ENCODE results near the gene CAST. TPM values are rescaled to one million over a fixed set of nuclear protein-coding genes. Genes with fewer than 3 reads are reported as not detected.
"Not testable (repeated sequence)": the region's sequence is repeated elsewhere in the genome, so short reads cannot be mapped to it uniquely, and the experiment has no call there.

CAST gene
- total RNA-seq, 2 donors from 2014 or later, result 33.5 to 36.2 TPM

GRCh38 chr5:96743805-96744204 lies 81.6 kb downstream of the CAST start:
- no peaks in the 10 kb centered on the region for H3K9me3 ChIP-seq (ENCODE audit: control insufficient read depth, low read length)
- Mint-ChIP-seq H3K27me3 (ENCODE audit: insufficient read depth) (no peaks in the 10 kb centered on the region), H3K4me3 (no peak overlapping the region), H3K4me1 (no peaks in the 10 kb centered on the region), H3K9me3 (no peaks in the 10 kb centered on the region), H3K36me3 (ENCODE audit: low read depth) (peaks cover 17% of the 10 kb centered on the region), H3K27ac (no peak overlapping the region)
- TF ChIP-seq CTCF (conservative IDR thresholded peaks at IDR 0.05), result no peak
- H3K27me3 ChIP-seq (ENCODE audit: control insufficient read depth, insufficient read depth, low read length, poor library complexity, severe bottlenecking), result no peaks in the 10 kb centered on the region
- H3K27ac ChIP-seq (ENCODE audit: low read depth, low read length), result no peak overlapping the region
- no peak overlapping the region for H3K4me3 ChIP-seq (ENCODE audit: low read length)
- DNase-seq, result no peak
- H3K36me3 ChIP-seq (ENCODE audit: control insufficient read depth, insufficient read depth, low read length), result peaks cover 4% of the 10 kb centered on the region
- 86% methylated on average over 3 of the region's 4 CpGs; no CpG with 5 or more reads in 1 of the 2 experiments for WGBS, 2 experiments (ENCODE audit: insufficient coverage in 1 of 2, insufficient read length in 1 of 2)
- no peak overlapping the region for H3K9ac ChIP-seq (ENCODE audit: extremely low read depth, low read length, poor library complexity, severe bottlenecking)
- H3K4me1 ChIP-seq (ENCODE audit: control insufficient read depth, insufficient read depth, low read length), result peaks cover 3% of the 10 kb centered on the region

- not testable (repeated sequence) for DNase-seq; H3K27ac Mint-ChIP-seq; H3K27me3 Mint-ChIP-seq (ENCODE audit: insufficient read depth); H3K4me3 Mint-ChIP-seq; H3K4me1 Mint-ChIP-seq; H3K36me3 ChIP-seq (ENCODE audit: control insufficient read depth, insufficient read depth, low read length); H3K4me3 ChIP-seq (ENCODE audit: low read length); H3K9ac ChIP-seq (ENCODE audit: extremely low read depth, low read length, poor library complexity, severe bottlenecking); H3K9me3 ChIP-seq (ENCODE audit: control insufficient read depth, low read length); H3K4me1 ChIP-seq (ENCODE audit: control insufficient read depth, insufficient read depth, low read length); H3K27ac ChIP-seq (ENCODE audit: low read depth, low read length); H3K9me3 Mint-ChIP-seq; H3K27me3 ChIP-seq (ENCODE audit: control insufficient read depth, insufficient read depth, low read length, poor library complexity, severe bottlenecking)
- WGBS, 2 experiments (ENCODE audit: insufficient coverage in 1 of 2, insufficient read length in 1 of 2), result 94 to 95% methylated on average over 2 to 5 of the region's 5 CpGs
- H3K36me3 Mint-ChIP-seq (ENCODE audit: low read depth), result peaks cover 17% of the 10 kb centered on the region
Observed at GRCh38 chr5:96744218-96744617, 82.0 kb downstream of the CAST start.

GRCh38 chr5:96745025-96745424 lies 82.8 kb downstream of the CAST start:
- Histone ChIP-seq H3K27ac (ENCODE audit: low read depth, low read length) (no peak overlapping the region), H3K9me3 (ENCODE audit: control insufficient read depth, low read length) (no peaks in the 10 kb centered on the region), H3K9ac (ENCODE audit: extremely low read depth, low read length, poor library complexity, severe bottlenecking) (no peak overlapping the region), H3K4me3 (ENCODE audit: low read length) (no peak overlapping the region), H3K4me1 (ENCODE audit: control insufficient read depth, insufficient read depth, low read length) (peaks cover 3% of the 10 kb centered on the region), H3K27me3 (ENCODE audit: control insufficient read depth, insufficient read depth, low read length, poor library complexity, severe bottlenecking) (no peaks in the 10 kb centered on the region), H3K36me3 (ENCODE audit: control insufficient read depth, insufficient read depth, low read length) (no peaks in the 10 kb centered on the region)
- H3K27ac Mint-ChIP-seq, result no peak overlapping the region
- no peak for TF ChIP-seq CTCF (conservative IDR thresholded peaks at IDR 0.05)
- no peak overlapping the region for H3K4me3 Mint-ChIP-seq
- H3K27me3 Mint-ChIP-seq (ENCODE audit: insufficient read depth), result no peaks in the 10 kb centered on the region
- 94 to 98% methylated on average over 5 of the region's 5 CpGs for WGBS, 2 experiments (ENCODE audit: insufficient coverage in 1 of 2, insufficient read length in 1 of 2)
- H3K4me1 Mint-ChIP-seq, result no peaks in the 10 kb centered on the region
- H3K9me3 Mint-ChIP-seq, result no peaks in the 10 kb centered on the region
- peaks cover 17% of the 10 kb centered on the region for H3K36me3 Mint-ChIP-seq (ENCODE audit: low read depth)
- DNase-seq, result no peak

GRCh38 chr5:96745844-96746531 lies 83.8 kb downstream of the CAST start:
- H3K27me3 Mint-ChIP-seq (ENCODE audit: insufficient read depth), result no peaks in the 10 kb centered on the region

More at GRCh38 chr5:96745844-96746531, 83.8 kb downstream of the CAST start:
- no peak for DNase-seq
- Mint-ChIP-seq H3K27ac (no peak overlapping the region), H3K9me3 (no peaks in the 10 kb centered on the region), H3K36me3 (ENCODE audit: low read depth) (peaks cover 11% of the 10 kb centered on the region), H3K4me1 (no peaks in the 10 kb centered on the region), H3K4me3 (no peak overlapping the region)
- Histone ChIP-seq H3K27ac (ENCODE audit: low read depth, low read length) (no peak overlapping the region), H3K9me3 (ENCODE audit: control insufficient read depth, low read length) (no peaks in the 10 kb centered on the region), H3K36me3 (ENCODE audit: control insufficient read depth, insufficient read depth, low read length) (no peaks in the 10 kb centered on the region), H3K27me3 (ENCODE audit: control insufficient read depth, insufficient read depth, low read length, poor library complexity, severe bottlenecking) (no peaks in the 10 kb centered on the region), H3K4me1 (ENCODE audit: control insufficient read depth, insufficient read depth, low read length) (peaks cover 3% of the 10 kb centered on the region), H3K9ac (ENCODE audit: extremely low read depth, low read length, poor library complexity, severe bottlenecking) (no peak overlapping the region), H3K4me3 (ENCODE audit: low read length) (no peak overlapping the region)
- 89 to 93% methylated on average over 2 to 5 of the region's 5 CpGs for whole genome bisulfite sequencing, 2 experiments (ENCODE audit: insufficient coverage in 1 of 2, insufficient read length in 1 of 2)
- no peak for TF ChIP-seq CTCF (conservative IDR thresholded peaks at IDR 0.05)
